HepG2 (cell line): ENCODE measurements around the gene SMARCD1. TPM values are rescaled to one million over a fixed set of nuclear protein-coding genes. Genes with fewer than 3 reads are reported as not detected.

ENCODE experiments used
- ATAC-seq: fragments of 200-7000 bp; cut with Tn5 transposase; 3 replicates; pipeline ENCODE4 v1.9.1; 2020; ENCODE audit warnings: mild to moderate bottlenecking, moderate library complexity
- BruUV-seq: library from RNA; stranded (reverse); fragments of 400-500 nt; replicated peaks from 2 replicates; lab custom pipeline; 2021; lab: Mats Ljungman, UMichigan
- CTCF ChIA-PET: fragments of 300-600 bp; formaldehyde crosslinking; extraction: SDS; loops from one replicate; lab custom pipeline; 2021; ENCODE audit warnings: low total read pairs, inconsistent platforms, low intra/inter-chr PET ratio; lab: Yijun Ruan, JAX
- POLR2A ChIA-PET: fragments of 350-600 bp; sonication (Branson Sonifier 250); formaldehyde crosslinking; loops from one replicate; lab custom pipeline; 2020; ENCODE audit warnings: antibody characterized with exemption, inconsistent platforms; lab: Yijun Ruan, JAX
- DNase-seq: peaks from one replicate; pipeline ENCODE4 v3.0.0-alpha.2; 2015; ENCODE audit warnings: low spot score
- FAIRE-seq: peaks from 3 replicates; lab custom pipeline; 2011; peaks lifted over from hg19 to GRCh38; lab: Jason Lieb, UNC
- H2AFZ ChIP-seq: one replicate; pipeline ENCODE4 v1.6.1; 2011; ENCODE audit warnings: low read length, inconsistent platforms
- H3K27ac ChIP-seq: fragments of 300-600 bp; 3 replicates; pipeline ENCODE4 v1.8.0; 2011; ENCODE audit warnings: mixed run types, mild to moderate bottlenecking, mixed read lengths, low read length, inconsistent platforms; ENCODE audit not compliant: insufficient read depth; ENCODE audit errors: extremely low read length
- H3K27me3 ChIP-seq, 2 experiments: fragments of 200-600 bp in 1 of 2; 2 replicates in 1 of 2; 3 replicates in 1 of 2; pipeline versions ENCODE4 v1.6.0 to v1.8.0; 2011; ENCODE audit warnings: low read length in 2 of 2, mild to moderate bottlenecking in 2 of 2, moderate library complexity in 2 of 2, inconsistent platforms in 1 of 2; ENCODE audit not compliant: insufficient read depth in 2 of 2, control insufficient read depth in 1 of 2
- H3K36me3 ChIP-seq, 2 experiments: fragments of 200-600 bp in 1 of 2; replicated peaks in 1 of 2; 2 replicates in 1 of 2; 3 replicates in 1 of 2; pipeline versions ENCODE4 v1.5.1 to v1.8.0; 2011; ENCODE audit warnings: low read length in 2 of 2, inconsistent platforms in 1 of 2; ENCODE audit not compliant: insufficient read depth in 2 of 2, control insufficient read depth in 1 of 2
- H3K4me1 ChIP-seq: 2 replicates; pipeline ENCODE4 v1.5.1; 2012; ENCODE audit warnings: low read length, inconsistent platforms; ENCODE audit not compliant: insufficient read depth
- H3K4me2 ChIP-seq: 2 replicates; pipeline ENCODE4 v1.6.0; 2011; ENCODE audit warnings: low read depth, low read length, inconsistent platforms
- H3K4me3 ChIP-seq, 3 experiments: fragments of 200-600 bp in 1 of 3; sonication (generic), shearing (Covaris generic) in 1 of 3; replicated peaks in 1 of 3; 2 replicates each; pipeline ENCODE4 v1.5.1; 2011 to 2016; ENCODE audit warnings: low read length in 3 of 3, inconsistent platforms in 2 of 3, low read depth in 2 of 3, mild to moderate bottlenecking in 2 of 3, control low read depth in 1 of 3, mixed read lengths in 1 of 3; ENCODE audit not compliant: insufficient read depth in 1 of 3
- H3K79me2 ChIP-seq: one replicate; pipeline ENCODE4 v1.6.1; 2011; ENCODE audit warnings: low read length, inconsistent platforms; ENCODE audit not compliant: insufficient read depth
- H3K9ac ChIP-seq: 2 replicates; pipeline ENCODE4 v1.6.0; 2011; ENCODE audit warnings: mild to moderate bottlenecking, low read depth, low read length, inconsistent platforms; ENCODE audit not compliant: insufficient read depth
- H3K9me3 ChIP-seq: 2 replicates; pipeline ENCODE4 v1.5.1; 2012; ENCODE audit warnings: mild to moderate bottlenecking, low read length
- H4K20me1 ChIP-seq: 2 replicates; pipeline ENCODE4 v1.6.0; 2011; ENCODE audit warnings: inconsistent platforms, mild to moderate bottlenecking, low read length, moderate library complexity; ENCODE audit not compliant: insufficient read depth
- BATF2 ChIP-seq: sonication (generic); formaldehyde crosslinking; IDR thresholded peaks from 2 replicates; pipeline ENCODE4 v1.8.0; 2022; ENCODE audit warnings: mild to moderate bottlenecking, missing genetic modification reagents, moderate library complexity
- CAMTA2 ChIP-seq: sonication (generic); formaldehyde crosslinking; IDR thresholded peaks from 2 replicates; pipeline ENCODE4 v1.4.0; 2020; ENCODE audit warnings: mild to moderate bottlenecking, missing genetic modification reagents, borderline replicate concordance
- CBFB ChIP-seq: sonication (generic); formaldehyde crosslinking; IDR thresholded peaks from 2 replicates; pipeline ENCODE4 v1.4.0; 2020; ENCODE audit warnings: missing genetic modification reagents
- CEBPB ChIP-seq: IDR thresholded peaks from 2 replicates; pipeline ENCODE4 v1.6.1; 2011; ENCODE audit warnings: low read depth, low read length, improper control_type of control experiment, borderline replicate concordance
- NPAS2 ChIP-seq: sonication (generic); formaldehyde crosslinking; IDR thresholded peaks from 2 replicates; pipeline ENCODE4 v1.8.0; 2022; ENCODE audit warnings: mild to moderate bottlenecking, missing genetic modification reagents, borderline replicate concordance
- SMARCE1 ChIP-seq: fragments of 450-650 bp; IDR thresholded peaks from 2 replicates; pipeline ENCODE4 v1.6.1; 2017; ENCODE audit warnings: borderline replicate concordance
- SPEN ChIP-seq: sonication (generic); formaldehyde crosslinking; IDR thresholded peaks from 2 replicates; pipeline ENCODE4 v1.5.1; 2020; ENCODE audit warnings: low read depth, mild to moderate bottlenecking, missing genetic modification reagents
- TEAD3 ChIP-seq: optimal IDR thresholded peaks from 2 replicates; pipeline ENCODE3; 2016; ENCODE audit warnings: borderline replicate concordance
- TGIF2 ChIP-seq: IDR thresholded peaks from 2 replicates; pipeline ENCODE4 v1.6.1; 2016; ENCODE audit warnings: control low read depth, missing compliant biosample characterization
- ZBTB44 ChIP-seq: sonication (generic); formaldehyde crosslinking; IDR thresholded peaks from 2 replicates; pipeline ENCODE4 v1.4.0; 2020; ENCODE audit warnings: missing genetic modification reagents
- ZNF451 ChIP-seq: sonication (generic); formaldehyde crosslinking; IDR thresholded peaks from 2 replicates; pipeline ENCODE4 v1.5.0; 2020; ENCODE audit warnings: mild to moderate bottlenecking, missing genetic modification reagents
- ZNF550 ChIP-seq: sonication (generic); formaldehyde crosslinking; IDR thresholded peaks from 2 replicates; pipeline ENCODE4 v1.4.0; 2020; ENCODE audit warnings: mild to moderate bottlenecking, missing genetic modification reagents, borderline replicate concordance
- ZNF615 ChIP-seq: sonication (generic); formaldehyde crosslinking; IDR thresholded peaks from 2 replicates; pipeline ENCODE4 v1.5.0; 2020; ENCODE audit warnings: mild to moderate bottlenecking, missing genetic modification reagents, borderline replicate concordance
- ZNF781 ChIP-seq: sonication (generic); formaldehyde crosslinking; IDR thresholded peaks from 2 replicates; pipeline ENCODE4 v1.5.1; 2020; ENCODE audit warnings: borderline replicate concordance, mild to moderate bottlenecking, missing genetic modification reagents; ENCODE audit errors: not compliant biosample characterization
- ZZZ3 ChIP-seq: sonication (generic); formaldehyde crosslinking; IDR thresholded peaks from 2 replicates; pipeline ENCODE4 v1.4.0; 2020; ENCODE audit warnings: missing genetic modification reagents, mild to moderate bottlenecking, borderline replicate concordance
- WGBS: methylation state at CpG from one replicate; pipeline ENCODE4 v1.1.6; 2017; ENCODE audit warnings: low lambda C conversion rate; 5-methylcytosine and 5-hydroxymethylcytosine counted together
- in situ Hi-C: cut with HindIII; loops from 2 replicates; pipeline ENCODE4 v1.10.0; 2017; ENCODE audit warnings: low pct_unique_long_range_greater_than_20kb; ENCODE audit not compliant: extremely low pct_ligation_motif_present
- intact Hi-C: fragments of 100-400 bp; cut with micrococcal nuclease; formaldehyde crosslinking; loops from one replicate; pipeline ENCODE4 v1.10.0; 2022; ENCODE audit not compliant: unreplicated experiment
- polyA plus RNA-seq, 8 experiments: library from polyadenylated mRNA; depleted of rRNA in 3 of 8; stranded (reverse) in 7 of 8; unstranded in 1 of 8; fragments of >200 nt; fragmentation: Illumina TruSeq in 4 of 8; extraction: Trizol in 4 of 8; gene quantifications; 2 replicates each; pipeline versions ENCODE4 v1.2.1 to v1.2.3, GENCODE V29; 2011 to 2016; ENCODE audit warnings: low read depth in 4 of 8, missing spikeins in 1 of 8, mixed read lengths in 1 of 8; ENCODE audit not compliant: insufficient read depth in 1 of 8
- total RNA-seq, 5 experiments: library from RNA; depleted of rRNA; stranded (reverse); fragments of >200 nt; fragmentation: Illumina TruSeq; extraction: Trizol; gene quantifications; 2 replicates each; pipeline ENCODE4 v1.2.3, GENCODE V29; 2016; ENCODE audit warnings: low read depth in 1 of 5
- TF ChIP-seq, protein P1 (sequence below): sonication (generic); formaldehyde crosslinking; IDR thresholded peaks from 2 replicates; pipeline ENCODE4; 2020; ENCODE audit warnings: missing genetic modification reagents, mild to moderate bottlenecking, borderline replicate concordance
- TF ChIP-seq, protein P2 (sequence below): sonication (generic); formaldehyde crosslinking; IDR thresholded peaks from 2 replicates; pipeline ENCODE4 v1.5.0; 2020; ENCODE audit warnings: missing genetic modification reagents, mild to moderate bottlenecking, borderline replicate concordance

Gene SMARCD1
- total and polyA plus RNA-seq, 2 of the 13 experiments (the other 11 are each of a cell fraction or from before 2014, with no cell fraction given), result 51.7 to 54.6 TPM

DNA sequence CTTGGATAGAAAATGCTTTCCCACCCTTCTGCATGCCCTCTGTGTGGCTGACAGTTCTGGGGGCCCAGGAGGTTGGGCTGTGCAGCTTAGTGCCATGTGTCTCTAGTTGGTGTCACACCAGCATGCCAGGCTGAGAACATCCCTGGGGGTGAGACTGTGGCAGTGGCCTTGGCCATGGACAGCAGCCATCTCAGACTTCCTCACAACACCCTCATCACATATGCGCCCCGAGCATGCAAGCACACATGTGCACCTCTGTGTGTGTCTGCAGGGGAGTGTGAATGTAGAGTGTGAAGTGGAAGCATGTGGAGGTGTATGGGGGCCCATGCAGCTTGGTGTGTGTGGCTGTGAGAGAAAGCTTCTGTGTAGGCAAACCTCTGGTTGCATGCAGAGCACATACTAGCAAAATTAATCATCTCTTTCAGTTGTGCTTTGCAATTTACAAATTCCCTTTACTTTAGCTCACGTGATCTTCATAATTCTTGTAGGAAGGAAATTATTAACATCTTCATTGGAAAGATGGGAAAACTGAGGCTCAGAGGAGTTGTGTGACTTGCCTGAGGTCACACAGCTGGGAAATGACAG lies 19.3 kb upstream of the SMARCD1 start (continued):
- TF ChIP-seq CBFB (CRISPR knock-in tag) (no peak), ZNF451 (CRISPR knock-in tag) (no peak), NPAS2 (CRISPR knock-in tag) (no peak), ZNF781 (CRISPR knock-in tag) (no peak), BATF2 (CRISPR knock-in tag) (no peak), SPEN (no peak), ZBTB44 (CRISPR knock-in tag) (no peak), CAMTA2 (CRISPR knock-in tag) (no peak)

DNA sequence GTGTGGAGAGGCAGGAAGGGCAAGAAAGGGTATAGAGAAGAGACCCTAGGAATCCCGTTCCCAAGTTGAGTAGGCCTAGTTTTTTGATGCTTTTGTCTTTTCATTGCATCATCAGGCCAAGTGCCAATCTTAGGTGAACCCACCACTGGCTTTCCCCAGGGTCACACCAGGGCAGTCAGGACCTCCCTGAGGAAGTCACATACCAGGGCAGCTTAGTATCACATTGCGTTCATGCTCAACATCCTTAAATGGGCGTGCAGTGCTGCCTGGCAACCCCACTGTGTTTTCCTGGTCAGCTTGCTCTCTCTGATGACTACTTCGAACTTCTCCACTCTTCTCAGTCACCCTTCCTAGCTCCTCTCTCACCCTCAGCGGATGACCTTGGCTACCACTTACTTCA lies 18.7 kb upstream of the SMARCD1 start:
- ATAC-seq (no peak; the same call in 2 of the 3 replicates), DNase-seq (no peak), FAIRE-seq (no peak)
- Histone ChIP-seq H3K9ac (no peak overlapping the region), H3K79me2 (no peaks in the 10 kb centered on the region), H3K9me3 (no peaks in the 10 kb centered on the region), H3K27ac (no peak overlapping the region), H2AFZ (no peak overlapping the region), H3K4me1 (peaks cover 5% of the 10 kb centered on the region; the same call in 1 of the 2 replicates), H3K4me2 (no peak overlapping the region), H3K27me3 (no peaks in the 10 kb centered on the region; a peak in 1 of 5 replicates), H3K36me3 (no peaks in the 10 kb centered on the region), H3K4me3 (no peak overlapping the region), H4K20me1 (no peaks in the 10 kb centered on the region)
- no peak for TF ChIP-seq ZZZ3 (CRISPR knock-in tag)
- TF ChIP-seq ZNF550, result no peak
- peak; percentile 18 for TF ChIP-seq TEAD3 (CRISPR knock-in tag)
- peak; percentile 60; the same call in 1 of the 2 replicates for TF ChIP-seq CEBPB
- TF ChIP-seq SMARCE1, result no peak
- TF ChIP-seq, protein P1, sequence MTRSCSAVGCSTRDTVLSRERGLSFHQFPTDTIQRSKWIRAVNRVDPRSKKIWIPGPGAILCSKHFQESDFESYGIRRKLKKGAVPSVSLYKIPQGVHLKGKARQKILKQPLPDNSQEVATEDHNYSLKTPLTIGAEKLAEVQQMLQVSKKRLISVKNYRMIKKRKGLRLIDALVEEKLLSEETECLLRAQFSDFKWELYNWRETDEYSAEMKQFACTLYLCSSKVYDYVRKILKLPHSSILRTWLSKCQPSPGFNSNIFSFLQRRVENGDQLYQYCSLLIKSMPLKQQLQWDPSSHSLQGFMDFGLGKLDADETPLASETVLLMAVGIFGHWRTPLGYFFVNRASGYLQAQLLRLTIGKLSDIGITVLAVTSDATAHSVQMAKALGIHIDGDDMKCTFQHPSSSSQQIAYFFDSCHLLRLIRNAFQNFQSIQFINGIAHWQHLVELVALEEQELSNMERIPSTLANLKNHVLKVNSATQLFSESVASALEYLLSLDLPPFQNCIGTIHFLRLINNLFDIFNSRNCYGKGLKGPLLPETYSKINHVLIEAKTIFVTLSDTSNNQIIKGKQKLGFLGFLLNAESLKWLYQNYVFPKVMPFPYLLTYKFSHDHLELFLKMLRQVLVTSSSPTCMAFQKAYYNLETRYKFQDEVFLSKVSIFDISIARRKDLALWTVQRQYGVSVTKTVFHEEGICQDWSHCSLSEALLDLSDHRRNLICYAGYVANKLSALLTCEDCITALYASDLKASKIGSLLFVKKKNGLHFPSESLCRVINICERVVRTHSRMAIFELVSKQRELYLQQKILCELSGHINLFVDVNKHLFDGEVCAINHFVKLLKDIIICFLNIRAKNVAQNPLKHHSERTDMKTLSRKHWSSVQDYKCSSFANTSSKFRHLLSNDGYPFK (CRISPR knock-in tag), result no peak
- no peak for TF ChIP-seq TGIF2 (CRISPR knock-in tag)
- TF ChIP-seq, protein P2, sequence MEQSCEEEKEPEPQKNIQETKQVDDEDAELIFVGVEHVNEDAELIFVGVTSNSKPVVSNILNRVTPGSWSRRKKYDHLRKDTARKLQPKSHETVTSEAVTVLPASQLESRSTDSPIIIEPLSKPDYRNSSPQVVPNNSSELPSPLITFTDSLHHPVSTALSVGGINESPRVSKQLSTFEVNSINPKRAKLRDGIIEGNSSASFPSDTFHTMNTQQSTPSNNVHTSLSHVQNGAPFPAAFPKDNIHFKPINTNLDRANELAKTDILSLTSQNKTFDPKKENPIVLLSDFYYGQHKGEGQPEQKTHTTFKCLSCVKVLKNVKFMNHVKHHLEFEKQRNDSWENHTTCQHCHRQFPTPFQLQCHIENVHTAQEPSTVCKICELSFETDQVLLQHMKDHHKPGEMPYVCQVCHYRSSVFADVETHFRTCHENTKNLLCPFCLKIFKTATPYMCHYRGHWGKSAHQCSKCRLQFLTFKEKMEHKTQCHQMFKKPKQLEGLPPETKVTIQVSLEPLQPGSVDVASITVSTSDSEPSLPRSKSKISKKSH, result no peak
- TF ChIP-seq ZNF615 (CRISPR knock-in tag), result no peak
- no TSS peak for BruUV-seq
- POLR2A ChIA-PET, result interaction anchor here (1.8 kb wide), 1 partner anchor 16 kb away, joined by 7 read pairs; no protein-coding TSS in a partner anchor
- intact Hi-C loops, result no loop called here
- CTCF ChIA-PET, result no interaction called here
- 21% methylated on average over 5 of the region's 5 CpGs for WGBS
- in situ Hi-C loops, result no loop called here
